ENCODE results near the gene VOPP1. TPM values are rescaled to one million over a fixed set of nuclear protein-coding genes. Genes with fewer than 3 reads are reported as not detected.

Gene VOPP1
- total and polyA plus RNA-seq, 11 donors: 9.9 to 58.0 (median 22.9) TPM

DNA sequence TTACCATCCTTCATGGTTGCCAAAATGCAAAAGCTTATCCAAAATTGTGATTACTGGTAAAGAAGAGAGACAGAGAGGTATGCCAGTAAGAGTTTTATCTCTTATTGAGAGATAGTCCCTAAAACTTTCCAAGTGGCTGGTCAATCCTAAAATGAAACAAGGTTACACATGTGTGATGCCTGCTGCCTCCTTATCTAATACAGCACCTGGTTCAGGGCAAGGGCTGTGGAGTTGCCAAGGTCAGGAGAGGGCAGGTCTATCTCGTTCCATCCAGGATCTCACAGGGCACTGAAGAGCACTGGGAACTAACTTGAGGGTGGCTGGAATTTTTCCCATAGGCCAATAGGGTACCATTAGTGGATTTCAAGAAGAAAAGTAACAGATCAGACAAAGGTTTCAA, 18.3 kb downstream of the VOPP1 start:
- Histone ChIP-seq H3K27me3 (no peaks in the 10 kb centered on the region), H3K4me3 (no peak overlapping the region), H3K27ac (peak overlapping the region in 1 of 12 donors; percentile 0), H3K4me1 (peaks cover 0 to 81% (median 30%) of the 10 kb centered on the region in 12 donors), H3K9me3 (no peaks in the 10 kb centered on the region), H3K36me3 (peaks cover 0 to 12% (median 0%) of the 10 kb centered on the region in 9 donors)
- 24 to 50% (median 43%) methylated on average over 1 of the region's 1 CpG for WGBS, 4 donors
- intact Hi-C loops (cut with DNase I): no loop called here
- ATAC-seq (peak in 1 of 4 donors; percentile 21), DNase-seq (no peak)
- TF ChIP-seq POLR2A (IDR thresholded peaks at IDR 0.05): no peak
- TF ChIP-seq, protein P1, sequence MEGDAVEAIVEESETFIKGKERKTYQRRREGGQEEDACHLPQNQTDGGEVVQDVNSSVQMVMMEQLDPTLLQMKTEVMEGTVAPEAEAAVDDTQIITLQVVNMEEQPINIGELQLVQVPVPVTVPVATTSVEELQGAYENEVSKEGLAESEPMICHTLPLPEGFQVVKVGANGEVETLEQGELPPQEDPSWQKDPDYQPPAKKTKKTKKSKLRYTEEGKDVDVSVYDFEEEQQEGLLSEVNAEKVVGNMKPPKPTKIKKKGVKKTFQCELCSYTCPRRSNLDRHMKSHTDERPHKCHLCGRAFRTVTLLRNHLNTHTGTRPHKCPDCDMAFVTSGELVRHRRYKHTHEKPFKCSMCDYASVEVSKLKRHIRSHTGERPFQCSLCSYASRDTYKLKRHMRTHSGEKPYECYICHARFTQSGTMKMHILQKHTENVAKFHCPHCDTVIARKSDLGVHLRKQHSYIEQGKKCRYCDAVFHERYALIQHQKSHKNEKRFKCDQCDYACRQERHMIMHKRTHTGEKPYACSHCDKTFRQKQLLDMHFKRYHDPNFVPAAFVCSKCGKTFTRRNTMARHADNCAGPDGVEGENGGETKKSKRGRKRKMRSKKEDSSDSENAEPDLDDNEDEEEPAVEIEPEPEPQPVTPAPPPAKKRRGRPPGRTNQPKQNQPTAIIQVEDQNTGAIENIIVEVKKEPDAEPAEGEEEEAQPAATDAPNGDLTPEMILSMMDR (IDR thresholded peaks at IDR 0.05): no peak

DNA sequence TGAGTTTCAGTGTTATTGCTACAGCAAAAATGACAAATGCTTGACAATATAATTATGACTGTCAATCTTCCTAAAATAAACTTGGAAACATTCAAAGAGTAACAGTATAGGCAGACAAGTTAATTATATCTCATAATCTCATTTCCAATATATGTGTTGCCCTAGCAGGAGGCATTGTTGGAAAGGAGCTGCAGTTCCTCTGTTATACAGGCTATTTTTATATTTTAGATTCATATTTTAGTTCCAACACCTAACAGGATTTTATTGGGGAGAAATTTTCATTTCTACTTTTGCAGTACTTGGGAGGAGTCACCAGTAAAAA, 19.3 kb downstream of the VOPP1 start:
- TF ChIP-seq, protein P1 (IDR thresholded peaks at IDR 0.05): no peak
- no peak for TF ChIP-seq POLR2A (IDR thresholded peaks at IDR 0.05)
- intact Hi-C loops (cut with DNase I): loop anchor here in 1 of 10 donors (2.0 kb wide), 1 partner anchor 18 kb away; no protein-coding TSS in a partner anchor
- no peak for DNase-seq
- Histone ChIP-seq H3K36me3 (peaks cover 0 to 12% (median 0%) of the 10 kb centered on the region in 9 donors), H3K4me1 (peaks cover 0 to 80% (median 31%) of the 10 kb centered on the region in 12 donors), H3K27ac (peak overlapping the region in 10 of 12 donors; percentile 0 to 62 (median 48)), H3K9me3 (no peaks in the 10 kb centered on the region), H3K4me3 (no peak overlapping the region), H3K27me3 (no peaks in the 10 kb centered on the region)
- peak in 2 of 4 donors; percentile 29 to 36 for ATAC-seq

DNA sequence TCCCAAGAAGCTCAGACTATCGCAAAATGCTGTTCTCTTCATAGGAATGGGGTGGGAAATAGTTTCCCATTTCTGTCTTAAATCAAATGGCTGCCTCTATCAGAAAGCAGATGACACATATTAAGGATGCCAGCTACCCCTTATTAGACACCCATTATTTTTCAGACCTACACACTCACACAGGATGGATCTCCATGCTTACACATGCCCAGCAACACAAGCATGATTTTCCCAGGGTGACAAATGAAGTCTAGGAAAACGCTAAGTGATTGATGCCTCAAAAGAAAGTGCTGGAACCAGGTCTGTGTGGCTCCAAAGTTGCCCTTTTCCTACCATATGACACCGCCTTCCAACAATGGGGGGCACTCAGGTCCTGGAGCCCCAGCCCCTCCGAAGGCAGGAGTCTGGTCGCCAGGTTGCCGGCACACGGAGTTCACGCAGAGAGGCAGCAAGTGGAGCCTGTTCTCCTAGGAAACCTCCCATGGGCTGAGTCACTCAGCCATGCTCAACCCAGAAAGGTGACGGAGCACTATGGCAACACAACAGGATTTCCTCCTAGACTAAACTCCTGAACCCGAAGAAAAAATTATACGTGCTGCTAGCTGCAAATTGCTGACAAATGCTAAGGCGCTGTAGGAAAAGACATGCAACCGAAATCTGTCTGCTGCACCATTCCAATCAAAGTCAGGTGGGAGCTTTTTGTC, 19.8 kb downstream of the VOPP1 start:
- Histone ChIP-seq H3K4me3 (peak overlapping the region in 1 of 12 donors; percentile 9), H3K27me3 (no peaks in the 10 kb centered on the region), H3K4me1 (peaks cover 0 to 80% (median 32%) of the 10 kb centered on the region in 12 donors), H3K9me3 (no peaks in the 10 kb centered on the region), H3K36me3 (peaks cover 0 to 12% (median 0%) of the 10 kb centered on the region in 9 donors), H3K27ac (peak overlapping the region in 10 of 12 donors; percentile 7 to 62 (median 48))
- DNase-seq (peak in 3 of 5 donors; percentile 39 to 59 (median 46)), ATAC-seq (peak in 3 of 4 donors; percentile 87 to 91 (median 90))
- TF ChIP-seq, protein P1 (IDR thresholded peaks at IDR 0.05): no peak
- TF ChIP-seq POLR2A (IDR thresholded peaks at IDR 0.05): no peak
- intact Hi-C loops (cut with DNase I): loop anchor here in 1 of 10 donors (2.0 kb wide), 1 partner anchor 18 kb away; no protein-coding TSS in a partner anchor
- 49 to 56% (median 52%) methylated on average over 13 of the region's 13 CpGs for WGBS, 4 donors

DNA sequence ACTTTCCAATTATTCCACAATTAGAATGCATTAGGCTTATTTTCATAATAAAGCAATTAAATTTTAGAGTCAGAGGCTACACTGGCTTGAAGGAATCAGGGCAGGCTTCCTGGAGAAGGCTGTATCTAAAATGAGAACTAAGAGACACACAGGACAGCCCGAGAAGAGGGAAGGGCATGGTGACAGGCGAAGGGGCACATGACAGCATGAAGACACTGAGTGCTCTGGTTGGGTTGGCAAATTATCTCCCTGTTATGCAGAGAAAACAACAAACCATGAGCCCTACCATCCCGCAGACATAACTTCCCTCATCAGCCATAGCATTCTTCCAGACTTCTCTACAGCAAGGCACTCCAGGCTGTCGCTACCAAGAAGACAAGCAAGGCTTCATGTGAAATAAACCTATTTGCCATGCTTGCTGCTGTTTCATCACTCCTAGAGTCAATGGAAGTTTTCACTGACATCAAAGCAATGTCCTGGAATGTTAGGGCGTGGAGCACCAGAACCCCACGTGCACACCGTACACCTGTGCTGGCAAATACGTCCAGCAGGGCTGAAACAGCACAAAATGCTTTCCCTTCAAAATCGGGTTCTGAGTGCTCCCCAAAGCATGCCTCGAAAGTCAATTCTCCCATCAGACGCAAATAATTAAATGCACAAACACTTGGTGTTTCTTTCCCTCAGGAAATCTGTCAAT, 21.3 kb downstream of the VOPP1 start:
- Histone ChIP-seq H3K9me3 (no peaks in the 10 kb centered on the region), H3K27ac (no peak overlapping the region), H3K4me1 (peaks cover 3 to 87% (median 46%) of the 10 kb centered on the region in 12 donors), H3K27me3 (no peaks in the 10 kb centered on the region), H3K36me3 (peaks cover 0 to 10% (median 0%) of the 10 kb centered on the region in 9 donors), H3K4me3 (no peak overlapping the region)
- TF ChIP-seq POLR2A (IDR thresholded peaks at IDR 0.05): no peak
- TF ChIP-seq, protein P1 (IDR thresholded peaks at IDR 0.05): no peak
- 92 to 94% (median 93%) methylated on average over 11 of the region's 11 CpGs for WGBS, 4 donors
- intact Hi-C loops (cut with DNase I): loop anchor here in 1 of 10 donors (2.0 kb wide), 1 partner anchor 24 kb away; no protein-coding TSS in a partner anchor
- no peak for DNase-seq
- no peak for ATAC-seq
